AG09309 (cell line): ENCODE measurements around the gene BCO2.

ENCODE experiments used
- DNase-seq: peaks from one replicate; pipeline ENCODE4 v3.0.0-alpha.2; 2010; ENCODE audit warnings: low read depth
- H3K4me3 ChIP-seq: 2 replicates; pipeline ENCODE4 v1.5.1; 2011; ENCODE audit warnings: mild to moderate bottlenecking, low read depth, low read length, moderate library complexity; ENCODE audit not compliant: control insufficient read depth
- TF ChIP-seq, protein P1 (sequence below): IDR thresholded peaks from 2 replicates; pipeline ENCODE4 v1.5.1; 2011; ENCODE audit warnings: mild to moderate bottlenecking, low read depth, low read length, inconsistent platforms; ENCODE audit not compliant: insufficient read depth, control insufficient read depth; ENCODE audit errors: missing control alignments

BCO2 gene

DNA sequence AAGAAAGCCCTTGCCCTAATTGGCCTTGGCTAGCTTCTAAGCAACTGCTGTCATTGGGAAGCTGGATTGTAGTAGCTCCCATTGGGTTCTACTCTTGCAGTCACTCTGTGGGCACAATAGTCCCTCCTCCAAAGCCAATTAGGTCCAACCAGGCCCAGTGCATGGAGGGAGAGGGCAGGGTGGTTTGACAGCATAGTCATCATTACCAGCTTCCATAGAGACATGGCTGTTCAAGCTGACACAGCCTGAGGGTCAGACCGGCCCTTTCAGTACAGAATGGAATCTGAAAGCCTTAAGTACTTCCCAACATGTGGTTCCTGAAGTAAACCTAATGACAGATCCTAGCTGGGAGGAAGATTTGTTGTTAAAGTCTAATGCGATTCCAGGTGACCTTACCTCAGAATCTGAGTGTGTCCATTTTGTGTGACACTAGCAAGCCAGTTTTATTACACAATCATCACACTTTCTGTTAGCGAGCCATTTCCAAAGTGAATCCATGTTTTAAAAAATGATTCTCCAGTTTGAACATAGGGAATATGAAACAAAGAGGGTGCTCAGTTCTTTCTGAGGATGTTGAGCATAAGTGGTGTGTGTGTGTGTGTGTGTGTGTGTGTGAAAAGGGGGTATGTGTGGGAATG is 78.4 kb downstream of the BCO2 start:
- no peak overlapping the region for H3K4me3 ChIP-seq
- TF ChIP-seq, protein P1, sequence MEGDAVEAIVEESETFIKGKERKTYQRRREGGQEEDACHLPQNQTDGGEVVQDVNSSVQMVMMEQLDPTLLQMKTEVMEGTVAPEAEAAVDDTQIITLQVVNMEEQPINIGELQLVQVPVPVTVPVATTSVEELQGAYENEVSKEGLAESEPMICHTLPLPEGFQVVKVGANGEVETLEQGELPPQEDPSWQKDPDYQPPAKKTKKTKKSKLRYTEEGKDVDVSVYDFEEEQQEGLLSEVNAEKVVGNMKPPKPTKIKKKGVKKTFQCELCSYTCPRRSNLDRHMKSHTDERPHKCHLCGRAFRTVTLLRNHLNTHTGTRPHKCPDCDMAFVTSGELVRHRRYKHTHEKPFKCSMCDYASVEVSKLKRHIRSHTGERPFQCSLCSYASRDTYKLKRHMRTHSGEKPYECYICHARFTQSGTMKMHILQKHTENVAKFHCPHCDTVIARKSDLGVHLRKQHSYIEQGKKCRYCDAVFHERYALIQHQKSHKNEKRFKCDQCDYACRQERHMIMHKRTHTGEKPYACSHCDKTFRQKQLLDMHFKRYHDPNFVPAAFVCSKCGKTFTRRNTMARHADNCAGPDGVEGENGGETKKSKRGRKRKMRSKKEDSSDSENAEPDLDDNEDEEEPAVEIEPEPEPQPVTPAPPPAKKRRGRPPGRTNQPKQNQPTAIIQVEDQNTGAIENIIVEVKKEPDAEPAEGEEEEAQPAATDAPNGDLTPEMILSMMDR, result no peak
- DNase-seq, result no peak

DNA sequence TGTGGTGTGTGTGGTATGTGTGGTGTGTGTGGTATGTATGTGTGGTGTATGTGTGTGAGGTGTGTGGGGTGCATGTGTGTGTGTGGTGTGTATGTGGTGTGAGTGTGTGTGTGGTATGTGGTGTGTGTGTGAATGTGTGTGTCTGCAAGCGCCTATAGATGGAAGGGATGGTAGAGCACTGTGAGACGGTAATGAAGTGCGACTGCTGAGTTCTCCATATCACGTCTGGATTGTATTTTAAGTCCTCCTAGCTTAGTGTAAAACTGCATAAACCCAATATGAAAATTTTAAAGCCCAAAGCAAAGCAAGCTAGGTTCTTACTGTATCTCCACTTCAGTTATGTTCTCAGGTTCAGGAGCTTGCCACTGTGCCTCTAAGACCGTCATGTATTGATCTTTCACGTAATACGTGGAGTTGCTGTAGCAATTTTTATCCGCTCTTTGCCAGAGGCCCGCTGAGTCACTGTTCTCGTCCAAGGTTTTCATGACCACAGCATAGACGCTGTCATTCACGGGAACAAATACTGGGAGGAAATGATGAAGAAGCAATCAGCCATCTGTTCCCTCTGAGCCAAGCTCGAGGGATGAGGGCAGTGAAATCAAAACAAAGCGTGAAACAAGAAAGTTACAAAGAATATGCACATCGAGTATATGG is 79.9 kb downstream of the BCO2 start:
- TF ChIP-seq, protein P1, result no peak
- no peak overlapping the region for H3K4me3 ChIP-seq
- DNase-seq, result peak; percentile 53

DNA sequence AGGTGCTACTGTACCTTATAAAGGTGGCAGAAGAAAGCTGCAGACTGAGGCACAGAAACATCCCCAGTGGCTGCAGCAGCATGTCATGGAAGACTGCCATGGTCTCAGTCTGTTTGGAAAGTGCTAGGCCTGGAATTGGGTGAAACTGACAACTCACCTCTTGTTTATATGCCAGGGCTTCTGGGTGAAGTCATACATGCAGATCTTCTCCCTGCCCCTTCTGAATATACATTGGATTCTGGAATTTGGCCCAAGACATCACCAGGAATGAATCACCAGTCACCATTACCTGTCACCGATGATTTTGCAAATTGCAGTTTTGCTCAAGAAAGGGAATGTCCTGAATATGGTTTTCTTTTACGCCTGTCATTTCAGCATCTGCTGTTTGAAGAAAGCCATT is 85.2 kb downstream of the BCO2 start, which contains the start of gene PLET1:
Gene PLET1 (minus strand): TSS at position 371 of the 400 bp plus-strand sequence. CDS start 271 bp downstream, at position 100.
- TF ChIP-seq, protein P1, result no peak
- DNase-seq, result no peak
- H3K4me3 ChIP-seq, result no peak within 1 kb of the TSS

DNA sequence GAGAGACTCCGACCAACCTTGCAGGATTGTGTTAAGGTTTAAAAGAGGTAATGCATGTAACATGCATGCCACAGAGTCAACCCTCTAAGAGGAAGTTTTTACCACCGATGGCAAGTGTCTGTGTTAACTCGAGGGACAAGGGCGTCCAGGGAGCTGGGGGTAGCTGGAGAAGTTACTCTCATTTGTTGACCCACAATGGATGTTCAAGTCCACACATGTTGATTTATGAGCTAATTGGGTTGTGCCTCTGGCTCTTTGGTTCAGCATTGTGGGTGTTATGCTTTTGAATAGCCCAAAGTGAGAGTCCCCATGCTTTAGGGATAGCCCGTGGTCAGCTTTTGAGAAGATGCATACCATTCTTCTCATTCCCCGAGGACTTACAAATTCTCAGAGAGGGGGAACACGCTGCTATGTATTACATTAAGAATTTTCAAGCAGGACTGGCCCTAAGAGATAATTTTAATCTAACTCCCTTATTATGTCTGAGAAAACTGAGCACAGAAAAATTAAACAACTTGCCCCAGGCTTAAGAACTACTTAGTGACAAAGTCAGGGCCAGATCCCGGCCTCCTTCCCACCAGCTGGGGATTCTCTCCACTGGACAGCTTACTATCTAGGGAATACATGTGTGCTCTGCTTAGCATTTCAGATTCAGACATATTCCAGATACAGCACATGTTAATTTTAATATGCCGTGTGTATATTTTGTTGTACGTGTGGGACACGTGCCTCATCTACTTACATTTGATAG is 90.5 kb downstream of the BCO2 start:
- H3K4me3 ChIP-seq, result no peak overlapping the region
- DNase-seq, result no peak
- TF ChIP-seq, protein P1, result no peak

DNA sequence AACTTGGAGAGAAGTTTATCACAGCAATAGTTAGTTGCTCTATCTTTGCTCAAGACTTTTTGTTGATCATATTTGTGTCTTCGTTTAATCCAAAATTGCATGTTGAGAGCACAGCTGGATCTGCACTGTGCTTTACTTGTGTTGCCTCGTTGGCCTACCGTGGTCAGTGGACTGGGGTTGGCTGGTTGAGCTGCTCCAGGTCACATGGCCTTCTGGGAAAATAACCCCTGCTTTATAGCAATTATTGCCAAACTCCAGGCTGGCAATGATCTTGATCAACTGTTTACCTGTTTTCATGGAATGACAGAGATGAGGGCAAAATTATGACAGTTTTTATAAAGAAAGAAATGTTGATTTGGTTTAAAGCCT is 91.1 kb downstream of the BCO2 start:
- no peak for DNase-seq
- H3K4me3 ChIP-seq, result no peak overlapping the region
- TF ChIP-seq, protein P1, result no peak

DNA sequence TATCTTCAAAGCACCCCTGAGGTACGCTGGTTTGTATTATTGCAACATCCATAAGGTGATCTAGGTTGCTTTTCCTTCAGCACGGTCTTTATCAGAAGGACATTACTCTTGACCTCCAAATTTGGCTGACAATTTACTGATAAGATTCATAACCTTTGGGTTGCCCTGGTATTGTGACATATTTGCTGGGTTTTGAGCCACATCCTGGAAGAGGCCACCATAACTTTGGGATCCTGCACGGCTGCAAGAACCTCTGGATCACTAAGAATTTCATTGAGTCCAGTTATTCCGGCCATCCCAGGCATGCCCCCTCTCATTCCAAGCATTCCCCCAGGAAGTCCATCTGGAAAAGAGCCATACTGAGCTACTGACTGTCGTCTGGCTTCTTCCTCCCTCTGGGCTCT is 91.9 kb downstream of the BCO2 start:
- no peak for DNase-seq
- TF ChIP-seq, protein P1, result no peak
- H3K4me3 ChIP-seq, result no peak overlapping the region
